NT2/D1 (cell line): ENCODE data around the gene OPTC.

ENCODE experiments used
- SUZ12 ChIP-seq: IDR thresholded peaks from 2 replicates; pipeline ENCODE4 v1.6.1; 2011; ENCODE audit not compliant: insufficient read length, insufficient read depth; ENCODE audit errors: extremely low read depth
- YY1 ChIP-seq: IDR thresholded peaks from 2 replicates; pipeline ENCODE4 v1.6.1; 2011; ENCODE audit not compliant: insufficient read length, insufficient read depth
- ZNF274 ChIP-seq: IDR thresholded peaks from 2 replicates; pipeline ENCODE4 v1.6.1; 2011; ENCODE audit warnings: mild to moderate bottlenecking, low read depth, low read length

- no peak for TF ChIP-seq YY1
- TF ChIP-seq ZNF274: no peak
- TF ChIP-seq SUZ12: no peak
Measured at GRCh38 chr1:203470240-203470639, 23.7 kb upstream of the OPTC start.
